T follicular helper cell (primary cell): Measurements from ENCODE around the gene MED27.

Source experiments
- DNase-seq: peaks from one replicate; pipeline ENCODE4 v3.0.0-alpha.2; 2020; ENCODE audit warnings: low read depth

MED27 gene

DNA sequence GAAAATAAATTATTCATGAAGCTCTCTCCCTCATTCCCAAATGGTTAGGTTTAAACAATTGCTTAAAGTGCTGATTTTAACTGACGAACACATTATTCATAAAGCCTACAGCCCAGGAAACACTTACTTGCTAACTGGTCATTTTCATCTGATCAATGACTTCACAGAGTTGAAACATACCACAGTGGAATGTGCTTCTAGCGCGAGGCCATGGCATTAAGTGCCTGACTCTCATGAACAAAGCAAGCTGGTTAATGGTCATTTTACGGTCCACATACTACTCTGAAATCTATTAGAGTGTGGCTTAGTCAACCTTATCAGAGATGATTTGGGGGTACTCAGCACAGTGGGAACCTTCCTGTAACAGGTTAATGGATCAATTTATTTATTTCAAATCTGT is 114.6 kb downstream of the MED27 start:
- no peak for DNase-seq

DNA sequence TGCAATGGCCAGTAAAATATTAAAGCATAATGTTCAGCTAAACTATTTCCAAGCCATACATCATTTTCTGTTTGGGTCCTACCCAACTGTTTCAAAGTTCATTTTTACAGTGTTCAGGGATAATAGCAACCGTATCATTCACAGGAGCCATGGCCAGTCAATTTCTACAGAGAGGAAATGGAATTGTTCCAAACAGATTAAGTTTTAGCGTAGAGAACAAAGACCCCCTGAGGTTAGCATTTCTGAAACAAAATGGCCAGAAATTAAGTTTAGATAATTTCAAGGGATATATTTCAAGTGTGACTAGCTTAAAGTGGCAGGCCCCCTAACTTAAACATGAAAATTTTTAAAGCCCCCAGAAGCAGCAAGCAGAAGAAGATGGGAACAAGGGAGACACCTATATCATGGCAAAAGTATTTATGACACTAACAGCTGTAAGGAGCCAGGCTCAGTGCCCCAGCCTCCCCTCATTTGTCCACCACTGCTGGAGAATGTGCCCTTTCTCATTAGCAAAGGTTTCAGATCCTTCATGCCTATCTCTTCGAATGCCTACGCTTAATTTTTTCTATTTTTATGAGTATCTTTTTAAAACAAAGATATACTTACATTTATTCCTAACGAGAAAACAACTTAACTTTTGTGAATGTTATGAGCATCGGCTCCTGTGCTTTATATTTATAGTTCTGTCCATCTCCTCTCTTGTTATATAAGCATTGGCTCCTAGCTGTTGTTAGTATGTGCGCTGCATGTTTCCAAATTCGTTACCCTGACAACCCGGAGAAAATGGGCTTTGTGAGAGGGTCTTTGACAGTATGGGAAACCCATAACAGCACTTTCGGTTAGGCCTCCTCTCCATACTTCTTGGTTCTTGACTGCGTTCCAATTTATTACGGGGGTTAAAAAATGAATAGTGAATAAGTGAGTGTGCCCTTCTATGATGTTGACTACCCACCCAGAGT is 116.3 kb downstream of the MED27 start:
- no peak for DNase-seq

DNA sequence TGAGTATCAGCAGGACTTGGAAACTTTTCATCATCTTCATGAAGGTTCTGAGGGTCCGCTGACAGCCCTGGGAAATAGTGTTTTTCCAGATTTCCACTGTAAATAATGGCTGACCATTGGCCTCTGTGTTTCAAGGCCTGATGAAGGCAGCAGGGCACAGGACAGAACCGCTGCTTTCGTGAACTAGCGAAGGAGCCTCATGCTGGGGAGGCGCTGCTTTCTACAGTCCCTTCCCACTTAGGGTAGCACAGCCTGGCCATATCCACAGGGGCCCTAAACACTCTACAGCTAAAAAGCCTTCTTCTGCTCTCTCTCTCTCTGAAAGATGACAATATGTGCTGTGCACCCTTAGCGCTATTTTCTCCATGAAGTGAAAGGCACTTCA is 118.2 kb downstream of the MED27 start:
- DNase-seq: no peak

DNA sequence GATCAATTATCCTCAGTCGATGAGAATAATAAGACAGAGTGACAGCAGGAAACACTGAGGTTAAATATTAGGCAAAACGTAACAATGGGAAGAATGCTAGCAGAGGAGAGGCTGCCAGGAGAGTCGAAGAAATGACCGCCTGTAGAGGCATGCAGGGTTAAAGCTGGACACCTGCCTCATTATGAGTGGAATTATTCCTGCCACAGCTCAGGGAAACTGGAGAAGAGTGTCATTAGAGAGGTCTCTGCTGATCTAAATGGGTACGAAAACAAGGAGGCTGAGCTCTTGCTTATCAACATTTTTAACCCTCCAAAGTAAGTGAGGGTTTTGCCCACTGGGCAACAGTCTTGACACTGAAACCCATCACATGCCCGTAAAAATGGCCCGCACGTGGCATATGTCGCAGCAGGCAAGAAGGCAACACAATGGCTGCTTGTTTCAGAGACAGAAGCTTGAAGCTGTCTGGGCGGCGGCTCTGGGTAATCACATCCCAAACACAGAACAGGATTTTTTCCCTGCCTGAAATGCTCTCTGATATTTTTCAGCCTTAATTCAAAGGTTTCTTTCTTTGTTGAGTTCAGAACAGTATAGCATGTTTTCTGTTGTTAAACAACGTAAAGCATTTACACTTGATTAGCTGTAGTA is 118.7 kb downstream of the MED27 start:
- no peak for DNase-seq

DNA sequence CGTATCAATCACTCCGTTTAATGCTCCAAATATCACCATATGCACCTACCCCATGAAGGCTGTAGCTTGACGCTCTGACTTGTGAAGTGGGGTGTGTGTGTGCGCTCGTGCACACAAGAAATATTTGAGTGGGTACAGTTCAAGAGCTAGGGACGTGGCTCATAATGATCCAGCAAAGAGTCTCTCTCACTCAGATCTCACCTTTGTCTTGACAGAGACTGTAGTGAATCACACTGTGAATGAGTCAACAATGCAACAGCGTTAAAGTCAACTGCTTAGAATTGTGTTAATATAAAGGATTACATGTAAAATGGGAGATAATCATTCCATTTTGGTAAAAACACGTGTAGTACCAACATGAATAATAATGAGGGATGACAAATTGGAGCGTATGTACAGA is 119.4 kb downstream of the MED27 start:
- no peak for DNase-seq

DNA sequence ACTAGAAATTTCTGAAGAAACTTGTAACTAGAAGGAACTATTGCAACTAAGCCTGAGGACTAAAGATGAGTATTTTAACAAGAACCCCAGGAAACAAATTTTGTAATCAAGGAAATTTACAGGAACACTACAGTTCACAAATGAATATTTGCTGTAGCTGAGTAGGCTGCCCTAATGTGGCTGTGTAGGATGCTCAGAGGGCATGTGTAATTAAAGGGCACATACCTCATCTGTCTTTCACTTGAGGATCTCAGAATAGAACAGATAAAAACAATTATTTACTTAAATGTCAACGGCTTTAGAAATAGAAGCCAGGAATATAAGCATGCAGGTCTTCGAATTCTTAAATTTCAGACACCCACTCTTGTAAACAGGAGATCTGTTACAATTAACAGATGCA is 119.8 kb downstream of the MED27 start:
- no peak for DNase-seq

DNA sequence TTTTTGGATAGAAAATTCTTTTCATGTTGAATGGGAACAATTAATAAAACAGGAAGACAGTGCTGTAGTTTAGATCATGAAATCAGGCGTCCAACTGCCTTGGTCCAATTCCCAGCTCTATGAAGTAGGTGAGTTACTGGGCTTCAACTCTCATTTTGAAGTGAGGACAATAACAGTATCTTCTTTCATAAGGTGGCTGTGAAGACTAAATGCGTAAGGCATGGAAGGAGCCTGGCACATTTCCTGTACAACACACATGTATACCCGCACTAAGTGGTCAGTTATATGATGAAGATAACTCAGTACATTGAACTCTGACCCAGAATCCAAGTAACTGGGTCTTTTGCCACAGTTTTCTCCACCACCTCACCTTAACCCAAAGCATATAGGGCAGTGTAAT is 120.6 kb downstream of the MED27 start:
- DNase-seq: no peak

DNA sequence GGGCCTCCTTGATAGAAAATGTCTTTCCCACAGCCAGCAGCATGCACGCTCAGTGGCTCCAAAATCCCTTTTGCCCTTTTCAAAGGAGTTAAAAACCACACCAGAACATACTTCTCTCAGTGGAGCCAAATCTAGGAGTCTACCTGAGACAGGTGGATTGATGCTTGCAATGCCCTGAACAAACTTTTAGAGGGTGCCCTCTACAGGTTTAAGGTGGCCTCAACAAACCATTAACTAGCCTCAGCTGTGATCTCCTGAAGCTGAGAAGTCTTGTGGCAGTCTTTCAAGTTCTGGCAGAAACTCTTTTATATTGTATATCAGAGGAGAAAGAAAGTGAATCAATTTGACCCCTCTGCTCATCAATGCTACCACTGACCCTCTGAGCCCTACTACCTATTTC is 125.4 kb downstream of the MED27 start:
- no peak for DNase-seq

DNA sequence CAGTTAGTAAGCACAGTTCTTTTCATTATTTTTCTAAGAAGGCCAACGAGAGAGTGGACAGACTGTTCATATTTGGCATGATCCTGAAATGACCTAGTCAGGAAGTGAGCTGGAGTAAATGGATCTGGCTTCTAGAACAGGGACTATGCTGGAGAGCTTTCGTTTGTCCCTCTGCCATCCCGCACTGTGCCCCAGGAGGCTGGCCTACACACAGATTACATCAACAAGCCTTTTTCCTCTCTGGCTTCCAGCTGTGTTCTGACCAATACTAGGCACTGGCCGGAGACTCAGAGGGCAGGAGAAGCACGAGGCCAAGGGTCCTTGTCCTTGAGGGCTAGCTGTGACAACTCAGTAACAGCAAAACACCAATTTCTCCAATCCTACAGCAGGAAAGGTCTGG is 127.8 kb downstream of the MED27 start:
- no peak for DNase-seq

DNA sequence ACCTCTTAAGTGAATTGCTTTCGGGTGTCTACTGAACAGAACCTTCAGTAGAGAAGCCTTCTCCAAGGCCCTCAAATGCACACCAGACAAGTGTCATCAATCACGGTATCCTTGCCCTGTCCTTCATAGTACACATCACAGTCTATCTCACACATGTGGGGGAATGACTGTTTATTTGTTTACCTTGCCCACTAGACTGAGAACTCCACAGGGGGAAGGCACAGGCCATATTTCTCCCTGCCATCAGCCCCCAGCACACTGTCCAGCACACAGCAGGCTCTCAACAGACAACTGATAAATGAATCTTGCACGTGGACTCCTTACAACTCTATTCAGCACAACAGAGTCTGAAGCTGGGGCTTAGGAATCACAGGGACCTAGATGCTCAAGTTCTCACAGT is 128.5 kb downstream of the MED27 start:
- no peak for DNase-seq

DNA sequence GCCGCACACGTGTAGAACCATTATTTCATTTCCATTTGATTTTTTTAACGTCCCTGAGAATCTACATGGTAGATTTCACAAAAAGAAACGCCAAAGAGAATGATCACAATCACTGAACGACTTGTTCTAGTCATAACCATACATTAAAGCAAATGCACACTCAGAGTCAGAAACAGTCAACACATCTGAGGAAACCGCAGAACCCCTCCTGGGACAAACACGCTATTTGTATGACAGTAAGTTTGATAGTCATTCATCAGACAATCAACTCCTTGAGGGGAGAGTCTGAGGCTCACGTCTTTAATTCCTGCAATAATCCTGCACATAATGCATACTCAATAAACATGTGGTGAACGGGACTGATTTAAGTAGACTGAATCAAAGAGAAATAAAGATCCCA is 129.2 kb downstream of the MED27 start:
- DNase-seq: no peak

DNA sequence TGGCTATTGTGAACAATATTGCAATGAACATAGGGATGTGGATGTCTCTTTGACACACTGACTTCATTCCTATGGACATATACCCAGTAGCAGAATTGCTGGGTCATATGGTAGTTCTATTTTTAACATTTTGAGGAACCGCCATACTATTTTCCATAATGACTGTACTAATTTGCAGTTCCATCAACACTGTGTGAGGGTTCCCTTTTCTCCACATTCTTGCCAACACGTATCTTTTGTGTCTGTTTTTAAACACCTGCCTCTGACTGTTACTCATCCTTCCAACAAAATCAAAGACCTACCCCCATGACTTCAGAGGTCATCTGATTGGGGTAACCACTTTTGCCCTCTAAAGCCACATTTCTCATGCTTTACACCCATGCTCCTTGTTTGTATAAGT is 133.5 kb downstream of the MED27 start:
- DNase-seq: no peak

DNA sequence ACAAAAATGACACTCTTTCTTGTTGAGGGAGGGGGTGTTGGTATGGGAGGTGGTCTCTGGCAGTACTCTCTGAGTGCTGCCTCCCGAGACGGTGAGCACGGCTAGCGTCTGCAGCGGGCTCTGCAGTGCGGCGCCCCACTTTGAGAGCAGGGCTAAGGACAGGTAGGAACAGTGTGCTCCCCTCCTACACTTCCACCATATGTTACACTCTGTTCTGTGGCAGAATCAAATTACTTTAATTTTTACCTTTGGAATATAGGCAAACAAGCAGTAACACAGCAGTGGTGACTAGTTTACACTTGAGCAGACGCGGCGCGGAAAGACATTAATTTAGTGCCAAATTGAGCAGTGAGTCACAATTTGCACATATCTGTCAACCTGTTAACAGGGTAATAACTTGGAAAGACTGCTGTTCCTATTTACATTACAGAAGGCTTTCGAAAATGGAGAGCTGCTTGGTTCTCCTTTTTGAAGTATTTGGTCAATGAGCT is 136.3 kb downstream of the MED27 start:
- no peak for DNase-seq

DNA sequence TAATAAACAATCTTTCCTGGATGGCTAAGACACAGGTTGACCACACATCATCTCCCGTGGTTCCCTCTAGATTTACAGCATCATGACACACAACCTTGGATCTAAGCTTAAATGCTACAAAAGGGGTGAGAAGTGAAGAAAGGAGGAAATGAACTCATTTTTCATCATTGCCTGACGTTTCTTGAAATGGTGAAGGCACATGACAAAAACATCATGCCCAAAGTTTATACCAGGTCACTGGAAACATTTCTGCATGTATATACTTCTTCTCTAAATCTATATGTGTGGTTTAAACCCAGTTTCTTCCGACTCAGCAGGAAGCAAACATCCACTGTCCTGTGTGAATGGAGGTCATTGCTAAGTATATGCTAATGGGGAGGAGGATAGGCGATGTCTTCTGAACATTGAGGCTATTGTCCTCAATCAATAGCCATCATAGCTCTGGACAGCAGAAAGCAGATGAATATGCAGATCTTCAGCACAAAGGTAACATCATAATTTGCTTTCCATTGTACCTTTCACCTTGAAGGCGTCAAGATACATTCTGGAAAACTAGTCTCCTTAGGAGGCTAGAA is 137.4 kb downstream of the MED27 start:
- no peak for DNase-seq

DNA sequence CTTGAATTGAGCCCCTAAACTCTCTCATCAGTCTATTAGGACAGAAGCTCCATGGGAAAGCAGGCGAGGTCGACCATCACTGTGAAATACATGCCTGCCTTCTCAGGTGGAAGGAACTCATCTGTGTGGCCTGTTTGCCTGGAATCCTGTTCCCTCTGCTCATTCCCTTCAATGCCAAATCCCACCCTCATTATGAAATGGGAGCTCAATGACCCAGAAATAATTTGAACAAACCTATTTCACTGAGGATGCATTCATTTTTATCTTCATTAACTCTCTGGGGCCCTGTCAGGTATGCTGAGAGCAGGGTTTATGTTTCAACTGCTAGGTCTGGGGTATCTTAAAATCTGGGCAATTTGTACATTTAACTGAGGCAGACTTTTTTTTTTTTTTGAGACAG is 142.2 kb downstream of the MED27 start:
- DNase-seq: no peak

DNA sequence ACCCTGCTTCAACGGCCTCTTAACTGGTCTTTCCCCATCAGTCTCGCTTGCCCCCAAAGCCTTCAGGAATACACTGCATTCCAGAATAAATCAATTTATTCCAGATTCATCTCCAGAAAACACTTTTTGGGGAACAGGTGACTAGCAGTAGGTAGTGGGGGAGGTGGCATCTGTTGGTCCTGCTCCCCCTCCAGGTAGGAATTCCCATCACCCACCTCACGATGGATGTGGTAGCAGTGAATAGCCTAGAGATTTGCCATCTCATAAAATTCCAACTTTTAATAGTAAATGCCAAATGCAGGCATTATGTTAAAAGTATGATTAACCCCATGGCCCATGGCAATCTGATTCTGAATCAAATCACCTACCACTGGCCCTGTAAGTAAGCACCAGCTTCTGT is 142.7 kb downstream of the MED27 start:
- DNase-seq: no peak

DNA sequence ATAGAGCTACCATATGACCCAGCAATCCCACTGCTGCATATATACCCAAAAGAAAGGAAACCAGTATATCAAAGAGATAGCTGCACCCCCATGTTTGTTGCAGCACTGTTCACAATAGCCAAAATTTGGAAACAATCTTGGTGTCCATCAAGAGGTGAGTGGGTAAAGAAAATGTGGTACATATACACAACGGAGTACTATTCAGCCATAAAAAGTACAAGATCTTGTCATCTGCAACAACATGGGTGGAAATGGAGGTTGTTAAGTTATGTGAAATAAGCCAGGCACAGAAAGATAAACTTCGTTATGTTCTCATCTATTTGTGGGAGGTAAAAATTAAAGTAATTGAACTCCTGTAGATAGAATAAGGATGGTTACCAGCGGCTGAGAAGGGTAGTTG is 145.0 kb downstream of the MED27 start:
- no peak for DNase-seq

DNA sequence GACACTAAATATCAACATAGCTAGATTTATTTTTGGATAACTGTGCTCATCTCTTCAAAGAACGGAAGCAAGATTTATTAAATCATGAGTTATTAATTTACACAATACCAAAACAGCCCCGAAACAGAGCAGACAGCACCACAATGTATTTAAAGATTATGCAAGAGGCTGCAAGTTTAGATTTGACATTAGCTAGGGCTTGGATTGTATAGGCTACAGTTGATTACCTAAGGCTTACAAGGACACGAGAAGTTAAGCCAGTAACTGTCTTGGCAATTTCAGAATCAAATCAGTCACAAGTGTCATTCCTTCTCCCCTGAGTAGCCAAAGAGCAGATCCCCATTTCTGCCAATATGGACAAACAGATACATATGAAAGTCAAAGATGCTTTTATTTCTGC is 152.6 kb downstream of the MED27 start:
- DNase-seq: no peak

DNA sequence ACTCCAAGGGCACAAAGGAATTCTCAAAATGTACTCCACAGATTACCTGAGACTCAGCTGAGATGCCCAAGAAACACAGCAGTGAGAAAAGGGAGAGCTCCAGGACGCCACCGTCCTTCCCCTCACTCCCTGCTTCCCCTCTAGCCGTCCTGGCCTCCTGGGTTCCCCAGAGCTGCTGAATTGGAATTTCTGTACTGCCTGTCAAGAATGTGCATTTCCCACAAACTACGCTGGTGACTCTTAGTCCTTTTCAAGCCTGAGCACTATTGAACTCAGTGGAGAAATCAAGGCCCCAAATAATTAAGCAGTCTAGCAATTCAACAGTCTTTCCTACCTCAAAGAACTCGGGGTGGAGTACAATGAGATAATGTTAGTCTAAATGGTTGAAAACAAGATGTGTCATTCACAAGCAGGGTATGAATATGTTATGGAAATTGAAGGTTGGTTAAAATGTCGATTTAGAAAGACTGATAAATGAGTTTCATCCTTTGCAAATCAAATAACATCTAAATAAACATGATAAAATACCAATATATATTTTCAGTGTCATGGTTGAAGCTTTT is 153.2 kb downstream of the MED27 start:
- no peak for DNase-seq

DNA sequence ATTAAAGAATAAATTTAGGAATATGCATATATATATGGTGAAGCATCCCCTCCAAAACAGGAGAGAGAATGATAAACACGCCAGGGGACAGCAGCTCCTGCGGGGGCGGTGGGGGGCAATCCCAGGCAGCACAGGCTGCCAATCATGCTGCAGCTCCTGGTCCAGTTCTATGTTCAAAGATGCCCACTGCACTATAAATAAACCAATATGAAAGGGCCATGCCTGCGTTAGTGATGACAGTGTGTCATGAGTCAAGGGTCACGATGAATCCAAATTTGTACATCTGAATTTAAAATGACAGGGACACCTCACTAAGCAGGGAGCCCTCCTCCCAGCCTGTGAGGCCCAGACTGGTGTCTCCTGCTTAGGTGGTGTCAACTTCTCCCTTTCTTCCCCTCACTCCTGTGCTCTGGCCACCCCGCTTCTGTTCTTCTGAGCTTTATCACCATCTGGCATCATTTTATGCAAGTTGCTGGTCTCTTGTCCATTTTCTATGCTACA is 153.9 kb downstream of the MED27 start:
- DNase-seq: no peak

DNA sequence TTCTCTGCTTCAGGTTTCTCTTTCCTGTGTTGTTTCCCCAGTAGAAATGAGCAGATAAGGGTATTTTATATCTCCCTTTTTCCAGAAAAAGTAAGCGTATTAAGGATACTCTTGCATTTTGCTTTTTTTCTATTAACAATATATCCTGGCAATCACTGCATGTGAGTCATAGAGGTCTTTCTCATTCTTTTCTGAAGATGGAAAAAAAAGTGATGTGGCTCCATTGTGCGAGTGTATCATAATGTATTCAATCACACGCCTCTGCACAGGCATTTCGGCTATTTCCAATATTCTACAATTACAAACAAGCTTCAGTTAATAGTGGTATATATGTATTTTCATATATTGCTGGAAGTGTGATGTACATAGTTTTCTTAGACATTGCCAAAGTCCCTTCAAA is 155.9 kb downstream of the MED27 start:
- no peak for DNase-seq

DNA sequence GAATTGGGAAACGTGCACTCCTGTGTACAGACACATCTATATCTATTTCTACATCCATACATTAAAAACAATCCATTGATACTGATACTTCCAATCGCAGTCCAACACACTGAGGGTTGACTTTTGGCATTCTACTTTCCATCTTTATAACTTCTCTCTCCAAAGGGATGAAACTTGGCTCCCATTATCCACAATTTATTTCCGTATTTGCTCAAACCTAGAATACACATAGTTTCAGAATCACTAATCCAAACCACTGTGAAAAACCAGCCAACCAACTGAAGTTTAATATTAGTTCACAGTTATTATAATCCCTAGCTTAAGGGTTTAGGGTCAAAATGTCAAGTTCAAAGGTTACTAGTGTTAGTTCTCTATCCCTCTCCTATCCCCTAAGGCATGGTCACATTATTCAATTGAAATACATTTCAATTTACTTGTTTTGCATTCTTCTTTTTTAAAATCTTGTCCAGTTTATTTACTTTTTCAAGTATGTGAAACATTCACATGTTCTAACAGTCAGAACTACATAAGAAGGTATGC is 156.5 kb downstream of the MED27 start:
- no peak for DNase-seq
